Measurements from ENCODE around the gene GNLY.

DNA sequence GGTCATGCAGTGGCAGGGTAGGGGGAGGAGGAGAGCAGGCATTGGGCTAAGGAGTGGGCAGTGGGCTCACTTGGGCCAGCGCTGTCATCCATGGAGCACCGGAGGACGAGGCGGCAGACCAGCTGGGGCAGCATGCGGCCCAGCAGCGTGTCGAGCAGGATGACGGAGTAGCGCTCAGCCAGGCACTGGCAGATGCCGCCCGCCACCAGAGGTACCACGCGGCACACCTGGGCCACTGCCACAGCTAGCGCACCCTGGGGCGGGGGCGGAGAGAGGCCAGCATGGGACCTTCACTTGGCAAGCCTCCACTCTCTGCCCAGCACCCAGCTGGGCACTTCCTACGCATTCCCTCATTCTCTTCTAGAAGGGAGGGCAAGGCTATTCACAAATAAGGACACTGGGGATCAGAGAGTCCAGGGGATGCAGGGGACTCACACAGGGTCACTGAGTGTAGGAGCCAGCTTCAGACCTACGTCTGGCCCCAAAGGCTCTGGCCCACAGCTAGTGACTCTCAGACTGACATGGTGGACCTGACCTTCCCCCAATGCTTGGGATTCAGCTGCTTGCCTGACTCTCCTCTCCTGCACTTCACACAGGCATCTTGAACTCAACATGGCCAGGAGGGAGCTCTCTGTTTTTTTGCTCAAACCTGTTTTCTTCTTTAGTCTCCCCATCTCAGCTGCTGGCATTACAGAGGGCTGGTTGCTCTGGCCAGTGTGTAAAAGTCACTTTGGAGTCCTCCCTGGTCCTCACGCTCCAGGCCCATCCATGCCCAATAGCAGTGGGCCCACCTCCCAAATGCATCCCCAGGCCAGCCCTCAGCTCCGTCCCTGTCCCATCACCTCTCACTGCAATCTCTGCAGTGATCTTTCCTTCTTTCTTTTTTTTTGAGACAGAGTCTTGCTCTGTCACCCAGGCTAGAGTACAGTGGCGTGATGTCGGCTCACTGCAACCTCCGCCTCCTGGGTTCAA lies 30.3 kb upstream of the GNLY start:
- TF ChIP-seq, protein P1, sequence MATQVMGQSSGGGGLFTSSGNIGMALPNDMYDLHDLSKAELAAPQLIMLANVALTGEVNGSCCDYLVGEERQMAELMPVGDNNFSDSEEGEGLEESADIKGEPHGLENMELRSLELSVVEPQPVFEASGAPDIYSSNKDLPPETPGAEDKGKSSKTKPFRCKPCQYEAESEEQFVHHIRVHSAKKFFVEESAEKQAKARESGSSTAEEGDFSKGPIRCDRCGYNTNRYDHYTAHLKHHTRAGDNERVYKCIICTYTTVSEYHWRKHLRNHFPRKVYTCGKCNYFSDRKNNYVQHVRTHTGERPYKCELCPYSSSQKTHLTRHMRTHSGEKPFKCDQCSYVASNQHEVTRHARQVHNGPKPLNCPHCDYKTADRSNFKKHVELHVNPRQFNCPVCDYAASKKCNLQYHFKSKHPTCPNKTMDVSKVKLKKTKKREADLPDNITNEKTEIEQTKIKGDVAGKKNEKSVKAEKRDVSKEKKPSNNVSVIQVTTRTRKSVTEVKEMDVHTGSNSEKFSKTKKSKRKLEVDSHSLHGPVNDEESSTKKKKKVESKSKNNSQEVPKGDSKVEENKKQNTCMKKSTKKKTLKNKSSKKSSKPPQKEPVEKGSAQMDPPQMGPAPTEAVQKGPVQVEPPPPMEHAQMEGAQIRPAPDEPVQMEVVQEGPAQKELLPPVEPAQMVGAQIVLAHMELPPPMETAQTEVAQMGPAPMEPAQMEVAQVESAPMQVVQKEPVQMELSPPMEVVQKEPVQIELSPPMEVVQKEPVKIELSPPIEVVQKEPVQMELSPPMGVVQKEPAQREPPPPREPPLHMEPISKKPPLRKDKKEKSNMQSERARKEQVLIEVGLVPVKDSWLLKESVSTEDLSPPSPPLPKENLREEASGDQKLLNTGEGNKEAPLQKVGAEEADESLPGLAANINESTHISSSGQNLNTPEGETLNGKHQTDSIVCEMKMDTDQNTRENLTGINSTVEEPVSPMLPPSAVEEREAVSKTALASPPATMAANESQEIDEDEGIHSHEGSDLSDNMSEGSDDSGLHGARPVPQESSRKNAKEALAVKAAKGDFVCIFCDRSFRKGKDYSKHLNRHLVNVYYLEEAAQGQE (IDR thresholded peaks at IDR 0.05; ENCODE audit: insufficient read depth in 1 of 2, low read depth in 2 of 2, low read length in 2 of 2): no peak
- TF ChIP-seq SIN3A (IDR thresholded peaks at IDR 0.05; ENCODE audit: borderline replicate concordance, insufficient read depth, low read length): no peak
- TF ChIP-seq POLR2AphosphoS5 (IDR thresholded peaks at IDR 0.05; ENCODE audit: low read depth, low read length): no peak
